IMR-90 (cell line): ENCODE data around the gene ASB5. TPM values are rescaled to one million over a fixed set of nuclear protein-coding genes. Genes with fewer than 3 reads are reported as not detected.

Experiments
- ATAC-seq: fragments of 200-7000 bp; cut with Tn5 transposase; 2 replicates; pipeline ENCODE4 v1.9.1; 2020; ENCODE audit warnings: low read depth, mild to moderate bottlenecking, moderate library complexity
- BruUV-seq: library from RNA; stranded (reverse); fragments of 400-500 nt; replicated peaks from 2 replicates; lab custom pipeline; 2021; lab: Mats Ljungman, UMichigan
- CTCF ChIA-PET: fragments of 300-600 bp; formaldehyde crosslinking; extraction: SDS; loops from one replicate; lab custom pipeline; 2021; ENCODE audit warnings: antibody characterized with exemption; lab: Yijun Ruan, JAX
- POLR2A ChIA-PET: fragments of 300-600 bp; sonication (Branson Sonifier 250); formaldehyde crosslinking; loops from one replicate; lab custom pipeline; 2022; ENCODE audit warnings: antibody characterized with exemption; ENCODE audit not compliant: unreplicated experiment; lab: Charles Lee
- DNase-seq: peaks from one replicate; pipeline ENCODE4 v3.0.0; 2013
- H2AFZ ChIP-seq: replicated peaks from 2 replicates; pipeline ENCODE3; 2013; ENCODE audit warnings: low read length, mild to moderate bottlenecking; ENCODE audit not compliant: poor library complexity
- H2AK5ac ChIP-seq: 2 replicates; pipeline ENCODE4 v1.6.1; 2013; ENCODE audit warnings: low read depth, low read length, inconsistent platforms
- H2AK9ac ChIP-seq: replicated peaks from 2 replicates; pipeline ENCODE3; 2013; ENCODE audit warnings: mild to moderate bottlenecking, low read depth, low read length, moderate library complexity; ENCODE audit not compliant: poor library complexity
- H2BK120ac ChIP-seq: 2 replicates; pipeline ENCODE4 v1.6.1; 2013; ENCODE audit warnings: low read depth, low read length, inconsistent platforms
- H2BK15ac ChIP-seq: 3 replicates; pipeline ENCODE4 v1.6.1; 2013; ENCODE audit warnings: low read depth, low read length, inconsistent platforms
- H2BK20ac ChIP-seq: 2 replicates; pipeline ENCODE4 v1.6.1; 2013; ENCODE audit warnings: low read depth, mild to moderate bottlenecking, inconsistent platforms, low read length, moderate library complexity
- H2BK5ac ChIP-seq: 2 replicates; pipeline ENCODE4 v1.6.1; 2013; ENCODE audit warnings: mild to moderate bottlenecking, low read depth, low read length, inconsistent platforms; ENCODE audit not compliant: poor library complexity, severe bottlenecking
- H3K14ac ChIP-seq: replicated peaks from 2 replicates; pipeline ENCODE4 v1.6.1; 2013; ENCODE audit warnings: low read depth, low read length, inconsistent platforms
- H3K18ac ChIP-seq: 2 replicates; pipeline ENCODE4 v1.6.1; 2013; ENCODE audit warnings: low read depth, low read length, control low read depth
- H3K23ac ChIP-seq: 2 replicates; pipeline ENCODE4 v1.6.1; 2013; ENCODE audit warnings: low read depth, low read length, inconsistent platforms
- H3K27ac ChIP-seq: 2 replicates; pipeline ENCODE4 v1.5.1; 2013; ENCODE audit warnings: mild to moderate bottlenecking, control low read depth, low read length; ENCODE audit not compliant: insufficient read depth
- H3K27me3 ChIP-seq: 2 replicates; pipeline ENCODE4 v1.6.1; 2013; ENCODE audit warnings: low read length; ENCODE audit not compliant: control insufficient read depth, insufficient read depth
- H3K36me3 ChIP-seq: 2 replicates; pipeline ENCODE4 v1.6.1; 2013; ENCODE audit warnings: low read length, mixed read lengths; ENCODE audit not compliant: control insufficient read depth, insufficient read depth
- H3K4ac ChIP-seq: 2 replicates; pipeline ENCODE4 v1.6.1; 2013; ENCODE audit warnings: low read depth, low read length, inconsistent platforms
- H3K4me1 ChIP-seq: 2 replicates; pipeline ENCODE4 v1.6.1; 2013; ENCODE audit warnings: low read length, mixed read lengths; ENCODE audit not compliant: control insufficient read depth, insufficient read depth
- H3K4me2 ChIP-seq: 2 replicates; pipeline ENCODE4 v1.6.1; 2013; ENCODE audit warnings: low read depth, mild to moderate bottlenecking, control low read depth, low read length, moderate library complexity
- H3K4me3 ChIP-seq: 2 replicates; pipeline ENCODE4 v1.5.1; 2013; ENCODE audit warnings: low read depth, mild to moderate bottlenecking, control low read depth, low read length, moderate library complexity; ENCODE audit not compliant: insufficient read depth
- H3K56ac ChIP-seq: 2 replicates; pipeline ENCODE4 v1.6.1; 2013; ENCODE audit warnings: low read length, inconsistent platforms; ENCODE audit not compliant: insufficient read depth; ENCODE audit errors: extremely low read depth
- H3K79me1 ChIP-seq, 2 experiments: 2 replicates each; pipeline ENCODE4 v1.6.1; 2013; ENCODE audit warnings: low read length in 2 of 2, inconsistent platforms in 1 of 2, low read depth in 1 of 2
- H3K9ac ChIP-seq: 2 replicates; pipeline ENCODE4 v1.6.1; 2013; ENCODE audit warnings: low read depth, low read length, control low read depth
- H3K9me1 ChIP-seq: 2 replicates; pipeline ENCODE4 v1.6.1; 2013; ENCODE audit warnings: low read length, inconsistent platforms; ENCODE audit not compliant: insufficient read depth
- H3K9me3 ChIP-seq: 2 replicates; pipeline ENCODE4 v1.6.1; 2013; ENCODE audit warnings: low read length; ENCODE audit not compliant: control insufficient read depth, insufficient read depth
- H4K20me1 ChIP-seq: 2 replicates; pipeline ENCODE4 v1.6.1; 2013; ENCODE audit warnings: low read length, inconsistent platforms; ENCODE audit not compliant: insufficient read depth
- H4K5ac ChIP-seq: 2 replicates; pipeline ENCODE4 v1.6.1; 2013; ENCODE audit warnings: mild to moderate bottlenecking, low read depth, low read length, control low read depth
- H4K8ac ChIP-seq, 2 experiments: 2 replicates each; pipeline ENCODE4 v1.6.1; 2013; ENCODE audit warnings: low read depth in 2 of 2, low read length in 2 of 2, control low read depth in 1 of 2, inconsistent platforms in 1 of 2
- H4K91ac ChIP-seq: 2 replicates; pipeline ENCODE4 v1.6.1; 2013; ENCODE audit warnings: low read depth, low read length, inconsistent platforms; ENCODE audit not compliant: insufficient read depth
- ELK1 ChIP-seq: fragments of 150-350 bp; IDR thresholded peaks from 2 replicates; pipeline ENCODE4 v1.6.1; 2016; ENCODE audit warnings: low read depth, mild to moderate bottlenecking, low read length, moderate library complexity, borderline replicate concordance
- FOS ChIP-seq: fragments of 150-350 bp; IDR thresholded peaks from 2 replicates; pipeline ENCODE4 v1.6.1; 2016; ENCODE audit warnings: low read depth, low read length
- MXI1 ChIP-seq: IDR thresholded peaks from 2 replicates; pipeline ENCODE4 v1.6.1; 2012; ENCODE audit warnings: low read depth, mild to moderate bottlenecking, low read length, moderate library complexity, borderline replicate concordance
- RFX5 ChIP-seq: IDR thresholded peaks from 2 replicates; pipeline ENCODE4 v1.8.0; 2012; ENCODE audit warnings: low read depth, mild to moderate bottlenecking, low read length, moderate library complexity
- WGBS, 2 experiments: methylation state at CpG; one replicate each; pipeline versions ENCODE4 v1.1.5 to v1.1.7; 2013; ENCODE audit warnings: missing lambda C conversion rate in 2 of 2; ENCODE audit not compliant: insufficient read length in 1 of 2; ENCODE audit errors: extremely low coverage in 2 of 2; 5-methylcytosine and 5-hydroxymethylcytosine counted together
- dilution Hi-C: fragments of 300-500 bp; cut with HindIII; formaldehyde crosslinking; loops from one replicate; pipeline ENCODE4 v1.14.3; 2018; ENCODE audit warnings: low sequenced_read_pairs; ENCODE audit not compliant: unreplicated experiment
- in situ Hi-C: fragments of 300-500 bp; cut with MboI; formaldehyde crosslinking; loops from 3 replicates; pipeline ENCODE4 v1.14.3; 2019; ENCODE audit warnings: low sequenced_read_pairs, inconsistent platforms, mixed read lengths
- intact Hi-C: fragments of 100-400 bp; cut with micrococcal nuclease; formaldehyde crosslinking; loops from 2 replicates; pipeline ENCODE4 v1.10.0; 2022
- polyA plus RNA-seq, 3 experiments: library from polyadenylated mRNA; depleted of rRNA; stranded (reverse); fragments of >200 nt; gene quantifications; 2 replicates each; pipeline ENCODE4 v1.2.3, GENCODE V29; 2012; ENCODE audit warnings: low replicate concordance in 1 of 3
- total RNA-seq: library from RNA; depleted of rRNA; stranded (reverse); fragments of >200 nt; gene quantifications from 2 replicates; pipeline ENCODE4 v1.2.3, GENCODE V29; 2012
- TF ChIP-seq, protein P1 (sequence below): conservative IDR thresholded peaks from 2 replicates; pipeline ENCODE4 v1.5.1; 2012; ENCODE audit warnings: mild to moderate bottlenecking, low read depth, low read length, improper control_type of control experiment

ASB5 gene
- total and polyA plus RNA-seq, 2 of the 4 experiments (the other 2 are of a cell fraction): 0.18 to 0.21 TPM

DNA sequence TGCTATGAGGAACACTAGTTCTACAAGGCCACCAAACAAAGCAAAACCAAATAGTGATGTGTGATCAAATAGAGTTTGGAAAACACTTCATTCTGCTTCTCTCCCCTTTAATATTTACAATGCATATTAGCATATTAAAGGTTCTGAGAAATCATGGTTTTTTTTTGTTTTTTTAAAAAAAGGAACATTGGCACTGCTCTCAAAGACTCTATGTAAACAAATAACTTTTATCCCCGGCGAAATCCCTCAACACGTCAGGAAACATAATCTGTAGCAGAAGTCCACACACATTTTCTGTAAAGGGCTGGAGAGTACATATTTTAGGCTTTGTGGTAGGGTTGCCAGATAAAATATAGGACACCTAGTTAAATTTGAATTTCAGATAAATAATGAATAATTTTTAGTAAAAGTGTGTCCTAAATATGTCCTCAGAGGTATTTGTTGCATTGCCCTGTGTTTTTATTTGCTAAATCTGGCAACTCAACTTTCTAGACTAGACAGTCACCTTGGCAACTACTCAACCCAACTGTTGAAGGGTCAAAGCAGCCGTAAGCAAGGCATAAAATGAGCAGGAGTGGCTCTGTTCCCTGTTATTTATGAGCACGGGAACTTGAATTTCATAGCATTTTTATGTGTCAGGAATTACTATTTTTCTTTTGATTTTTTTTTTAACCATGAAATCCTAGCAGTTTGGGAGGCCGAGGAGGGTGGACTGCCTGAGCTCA is 82.2 kb downstream of the ASB5 start:
- H2AFZ ChIP-seq: no peak overlapping the region
- intact Hi-C loops: loop anchor here (5.0 kb wide), 1 partner anchor 35 kb away; no protein-coding TSS in a partner anchor
- H2BK120ac ChIP-seq: 0 out of 2 replicates have a peak overlapping the region, but pooled peaks have one; percentile 83

More for the DNA sequence above, 82.2 kb downstream of the ASB5 start:
- Histone ChIP-seq H2BK5ac (peak overlapping the region; percentile 37), H4K91ac (no peak overlapping the region), H3K79me1 (no peaks in the 10 kb centered on the region), H3K4me1 (peaks cover 15% of the 10 kb centered on the region), H3K23ac (no peak overlapping the region), H2BK15ac (0 out of 3 replicates have a peak overlapping the region, but pooled peaks have one; percentile 74), H3K9me1 (0 out of 2 replicates have a peak, but pooled peaks cover 5% of the 10 kb centered on the region), H2BK20ac (no peak overlapping the region), H3K9me3 (no peaks in the 10 kb centered on the region), H3K14ac (no peak overlapping the region), H2AK5ac (no peak overlapping the region), H3K36me3 (no peaks in the 10 kb centered on the region), H4K20me1 (no peaks in the 10 kb centered on the region), H3K27ac (no peak overlapping the region), H3K56ac (no peak overlapping the region), H3K9ac (no peak overlapping the region), H3K18ac (peak overlapping the region; percentile 89; the same call in 1 of the 2 replicates), H2AK9ac (no peak overlapping the region), H4K8ac (0 out of 4 replicates have a peak overlapping the region, but pooled peaks of 1 of the 2 experiments have one; percentile 56), H3K4me3 (no peak overlapping the region), H3K4me2 (no peak overlapping the region), H3K27me3 (no peaks in the 10 kb centered on the region), H4K5ac (peak overlapping the region; percentile 86; the same call in 1 of the 2 replicates), H3K4ac (0 out of 2 replicates have a peak overlapping the region, but pooled peaks have one; percentile 67)
- TF ChIP-seq MXI1: no peak
- TF ChIP-seq RFX5: no peak
- TF ChIP-seq ELK1: no peak
- no peak for TF ChIP-seq FOS
- TF ChIP-seq, protein P1, sequence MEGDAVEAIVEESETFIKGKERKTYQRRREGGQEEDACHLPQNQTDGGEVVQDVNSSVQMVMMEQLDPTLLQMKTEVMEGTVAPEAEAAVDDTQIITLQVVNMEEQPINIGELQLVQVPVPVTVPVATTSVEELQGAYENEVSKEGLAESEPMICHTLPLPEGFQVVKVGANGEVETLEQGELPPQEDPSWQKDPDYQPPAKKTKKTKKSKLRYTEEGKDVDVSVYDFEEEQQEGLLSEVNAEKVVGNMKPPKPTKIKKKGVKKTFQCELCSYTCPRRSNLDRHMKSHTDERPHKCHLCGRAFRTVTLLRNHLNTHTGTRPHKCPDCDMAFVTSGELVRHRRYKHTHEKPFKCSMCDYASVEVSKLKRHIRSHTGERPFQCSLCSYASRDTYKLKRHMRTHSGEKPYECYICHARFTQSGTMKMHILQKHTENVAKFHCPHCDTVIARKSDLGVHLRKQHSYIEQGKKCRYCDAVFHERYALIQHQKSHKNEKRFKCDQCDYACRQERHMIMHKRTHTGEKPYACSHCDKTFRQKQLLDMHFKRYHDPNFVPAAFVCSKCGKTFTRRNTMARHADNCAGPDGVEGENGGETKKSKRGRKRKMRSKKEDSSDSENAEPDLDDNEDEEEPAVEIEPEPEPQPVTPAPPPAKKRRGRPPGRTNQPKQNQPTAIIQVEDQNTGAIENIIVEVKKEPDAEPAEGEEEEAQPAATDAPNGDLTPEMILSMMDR: no peak
- POLR2A ChIA-PET: no interaction called here
- ATAC-seq (no peak), DNase-seq (no peak)
- no CpG with 5 or more reads among the region's 6 CpGs for WGBS, 2 experiments
- dilution Hi-C loops (no loop called here), in situ Hi-C loops (no loop called here)
- CTCF ChIA-PET: no interaction called here
- no TSS peak for BruUV-seq
